HG03521 (cell line): ENCODE results near the gene RPRD2.
A peak's percentile ranks its signal among the peaks of the same experiment; 100 is the strongest.
"Not testable (repeated sequence)": the region's sequence is repeated elsewhere in the genome, so short reads cannot be mapped to it uniquely, and the experiment has no call there.

Source experiments
- ATAC-seq: cut with Tn5 transposase; IDR thresholded peaks from one replicate; pipeline ENCODE4 v1.9.1; 2021; ENCODE audit warnings: mild to moderate bottlenecking, moderate library complexity; ENCODE audit not compliant: unreplicated experiment

RPRD2 gene

DNA sequence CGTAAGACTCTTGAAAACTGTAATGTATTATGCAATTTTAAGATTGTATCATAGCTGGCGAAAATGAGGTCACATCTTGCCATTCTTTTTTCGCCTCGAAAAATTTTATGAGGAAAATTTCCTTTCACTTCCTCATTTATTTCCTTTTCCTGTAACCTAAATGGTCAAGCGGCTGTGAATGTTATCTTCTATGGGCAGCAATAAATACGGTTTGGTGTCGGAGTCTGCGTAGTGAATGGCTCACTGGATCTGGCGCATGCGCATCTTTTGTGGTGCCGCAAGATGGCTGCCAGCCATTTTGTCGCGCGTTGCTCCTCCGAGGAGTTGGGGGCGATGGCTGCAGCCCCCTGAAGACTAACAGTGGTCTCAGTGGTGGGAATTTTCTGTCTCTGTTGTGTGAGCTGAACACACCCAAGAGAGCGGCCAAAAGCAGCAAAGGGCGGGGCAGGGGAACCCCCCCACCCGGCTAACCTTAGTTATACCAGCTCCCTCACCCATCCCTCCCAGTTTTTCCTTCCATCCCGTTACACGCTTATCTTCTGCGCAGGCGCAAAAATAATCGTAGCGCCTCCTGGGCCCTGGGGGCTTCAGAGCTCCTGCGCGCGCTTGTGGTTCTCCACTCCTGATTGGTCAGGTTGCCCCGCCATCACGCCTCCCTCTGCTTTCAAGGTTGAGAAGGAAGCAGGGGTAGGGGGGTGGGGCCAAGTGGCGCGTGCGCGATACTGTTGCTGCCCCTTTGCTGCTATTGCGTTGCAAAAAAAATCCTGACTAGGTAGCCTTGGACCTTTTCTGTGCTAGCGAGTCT is at the start of gene RPRD2:
TSS of gene RPRD2 (plus strand) at position 722 of the 805 bp plus-strand sequence. CDS start 568 bp downstream, outside the sequence.
- ATAC-seq = peak; percentile 85

DNA sequence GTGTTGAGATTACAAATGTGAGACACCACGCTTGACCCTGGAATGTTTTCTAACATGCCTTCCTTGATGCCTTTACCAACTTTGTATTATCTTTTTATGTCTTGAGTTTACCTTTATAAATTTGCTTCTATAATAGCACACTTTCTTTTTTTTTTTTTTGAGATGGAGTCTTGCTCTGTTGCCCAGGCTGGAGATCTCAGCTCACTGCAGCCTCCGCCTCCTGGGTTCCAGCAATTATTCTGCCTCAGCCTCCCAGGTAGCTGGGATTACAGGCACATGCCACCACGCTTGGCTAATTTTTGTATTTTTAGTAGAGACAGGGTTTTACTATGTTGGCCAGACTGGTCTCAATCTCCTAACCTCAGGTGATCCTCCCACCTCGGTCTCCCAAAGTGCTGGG is 49.3 kb upstream of the RPRD2 start:
- not testable (repeated sequence) for ATAC-seq

DNA sequence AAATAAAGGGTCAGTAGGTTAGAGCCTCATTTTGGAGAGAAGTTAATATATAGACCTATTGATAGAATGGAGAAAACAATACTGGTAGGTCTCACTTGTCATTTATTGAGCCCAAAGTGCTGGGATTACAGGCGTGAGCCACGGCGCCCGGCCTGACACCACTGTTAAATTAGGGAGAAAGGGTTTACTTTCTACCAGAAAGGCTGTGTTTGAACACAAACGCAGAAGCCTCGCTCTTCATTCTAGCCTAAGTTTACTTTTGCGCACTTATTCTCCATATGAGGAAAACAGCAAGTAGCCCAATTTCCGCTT is 43.3 kb upstream of the RPRD2 start:
- no peak for ATAC-seq

DNA sequence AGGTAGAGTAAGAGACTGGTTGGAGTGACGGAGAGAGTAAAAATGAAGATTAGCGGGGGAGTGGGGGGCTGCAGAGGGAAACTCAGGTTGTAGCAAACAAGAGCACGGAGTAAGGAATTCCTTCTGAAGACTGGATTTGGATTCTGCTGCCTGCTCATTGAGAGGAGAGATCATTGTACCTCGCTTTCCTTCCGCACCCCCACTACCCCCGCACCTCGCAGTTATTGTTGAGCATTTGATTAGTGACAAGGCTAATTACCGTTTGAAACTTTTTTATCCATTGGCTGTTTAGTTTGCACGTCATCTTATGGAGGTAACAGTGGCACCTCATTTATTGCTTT is 42.2 kb upstream of the RPRD2 start:
- ATAC-seq = no peak

DNA sequence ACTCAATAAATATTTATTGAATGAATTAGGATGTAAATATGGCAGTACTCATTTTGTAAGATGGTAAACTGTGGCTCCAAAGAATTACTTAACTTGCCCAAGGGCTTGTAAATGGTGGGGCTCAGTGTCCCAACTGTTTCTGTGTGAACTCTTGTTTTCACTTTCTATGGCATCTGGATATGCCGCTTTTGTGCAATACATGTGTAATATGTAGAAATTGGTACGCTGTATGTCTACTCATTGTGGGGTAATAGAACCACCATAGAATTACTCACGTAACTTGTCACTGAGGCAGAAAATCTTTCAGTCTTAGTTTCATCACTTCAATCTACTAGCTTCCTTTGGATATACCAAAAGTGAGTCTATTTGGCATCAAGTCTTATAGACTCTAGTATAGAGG is 41.6 kb upstream of the RPRD2 start:
- ATAC-seq = no peak

DNA sequence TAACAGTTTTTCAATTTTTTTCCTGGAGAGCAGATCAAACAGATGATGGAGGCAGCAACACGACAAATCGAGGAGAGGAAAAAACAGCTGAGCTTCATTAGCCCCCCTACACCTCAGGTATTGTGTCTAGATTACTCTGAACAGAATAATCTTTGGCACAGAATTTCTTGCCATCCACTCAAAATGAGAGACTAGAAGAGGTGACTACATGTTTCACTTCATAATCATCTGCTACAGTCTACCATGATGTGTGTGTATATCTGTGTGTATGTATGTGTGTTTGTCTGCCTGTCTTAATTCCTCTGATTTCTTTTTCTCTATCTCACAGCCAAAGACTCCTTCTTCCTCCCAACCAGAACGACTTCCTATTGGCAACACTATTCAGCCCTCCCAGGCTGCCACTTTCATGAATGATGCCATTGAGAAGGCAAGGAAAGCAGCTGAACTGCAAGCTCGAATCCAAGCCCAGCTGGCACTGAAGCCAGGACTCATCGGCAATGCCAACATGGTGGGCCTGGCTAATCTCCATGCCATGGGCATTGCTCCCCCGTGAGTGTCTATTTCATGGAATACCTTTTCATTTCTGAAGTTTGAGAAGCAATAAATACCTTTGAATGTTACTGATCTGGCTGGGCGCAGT is 31.2 kb upstream of the RPRD2 start:
- no peak for ATAC-seq

DNA sequence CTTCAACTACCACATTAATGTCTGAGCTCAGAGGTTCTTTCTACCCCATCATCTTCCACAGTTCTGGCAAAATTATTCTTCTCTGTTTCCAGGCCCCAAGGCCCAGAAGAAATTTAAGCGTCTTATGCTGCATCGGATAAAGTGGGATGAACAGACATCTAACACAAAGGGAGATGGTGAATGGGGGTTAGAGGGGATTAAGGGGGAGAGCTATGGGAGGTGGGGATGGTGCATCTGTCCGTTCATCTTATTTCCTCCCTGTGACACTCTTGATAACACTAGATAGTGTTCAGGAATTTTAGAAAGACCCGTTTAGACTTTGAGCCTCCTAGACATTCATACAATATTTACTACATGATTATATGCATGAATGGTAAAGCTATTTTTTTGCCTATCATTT is 17.6 kb upstream of the RPRD2 start:
- no peak for ATAC-seq

DNA sequence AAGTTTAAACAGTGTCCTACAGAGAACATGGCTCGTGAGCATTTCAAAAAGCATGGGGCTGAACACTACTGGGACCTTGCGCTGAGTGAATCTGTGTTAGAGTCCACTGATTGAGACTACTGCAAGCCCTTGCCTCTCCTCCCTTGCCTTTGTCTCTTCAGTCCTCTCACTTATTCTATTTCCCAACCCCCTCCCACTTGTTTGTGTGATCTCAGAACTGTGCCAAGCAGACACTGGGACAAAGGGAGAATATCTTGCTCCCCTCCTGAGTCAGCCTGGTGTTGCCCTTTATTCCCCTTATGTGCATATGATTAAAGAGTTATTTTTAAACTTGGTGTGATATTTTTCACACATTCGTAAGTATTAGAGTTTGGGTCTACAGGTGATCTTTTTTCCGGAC is 11.1 kb upstream of the RPRD2 start:
- ATAC-seq = no peak

DNA sequence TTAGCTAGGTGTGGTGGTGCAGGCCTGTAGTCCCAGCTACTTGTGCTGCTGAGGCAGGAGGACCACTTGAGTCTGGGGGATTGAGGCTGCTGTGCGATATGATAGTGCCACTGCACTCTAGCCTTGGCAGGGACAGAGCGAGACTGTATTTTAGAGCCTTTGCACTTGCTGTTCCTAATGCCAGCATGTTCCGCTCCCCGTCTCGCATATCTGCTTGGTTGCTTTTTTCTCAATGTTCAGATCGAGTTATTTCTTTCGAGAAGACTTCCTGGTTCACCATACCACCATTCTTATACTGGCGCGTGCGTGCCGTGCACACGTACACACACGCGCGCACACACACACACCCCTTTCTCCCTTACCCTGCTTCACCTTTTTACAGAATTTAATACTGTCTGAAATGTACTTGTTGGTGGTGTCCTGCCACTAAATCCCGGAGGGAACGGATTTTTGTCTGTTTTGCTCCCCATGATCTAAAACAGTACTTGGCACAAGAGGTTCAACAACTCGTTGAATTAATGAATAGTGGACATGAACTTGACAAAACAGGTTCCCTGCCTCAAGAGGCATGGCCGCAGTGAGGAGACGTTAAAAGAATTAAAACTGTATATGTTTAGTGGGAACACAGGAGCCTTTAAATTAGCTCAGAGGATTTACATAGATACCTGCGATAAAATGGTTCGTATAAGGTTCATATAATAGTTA is 1.1 kb upstream of the RPRD2 start:
- no peak for ATAC-seq

DNA sequence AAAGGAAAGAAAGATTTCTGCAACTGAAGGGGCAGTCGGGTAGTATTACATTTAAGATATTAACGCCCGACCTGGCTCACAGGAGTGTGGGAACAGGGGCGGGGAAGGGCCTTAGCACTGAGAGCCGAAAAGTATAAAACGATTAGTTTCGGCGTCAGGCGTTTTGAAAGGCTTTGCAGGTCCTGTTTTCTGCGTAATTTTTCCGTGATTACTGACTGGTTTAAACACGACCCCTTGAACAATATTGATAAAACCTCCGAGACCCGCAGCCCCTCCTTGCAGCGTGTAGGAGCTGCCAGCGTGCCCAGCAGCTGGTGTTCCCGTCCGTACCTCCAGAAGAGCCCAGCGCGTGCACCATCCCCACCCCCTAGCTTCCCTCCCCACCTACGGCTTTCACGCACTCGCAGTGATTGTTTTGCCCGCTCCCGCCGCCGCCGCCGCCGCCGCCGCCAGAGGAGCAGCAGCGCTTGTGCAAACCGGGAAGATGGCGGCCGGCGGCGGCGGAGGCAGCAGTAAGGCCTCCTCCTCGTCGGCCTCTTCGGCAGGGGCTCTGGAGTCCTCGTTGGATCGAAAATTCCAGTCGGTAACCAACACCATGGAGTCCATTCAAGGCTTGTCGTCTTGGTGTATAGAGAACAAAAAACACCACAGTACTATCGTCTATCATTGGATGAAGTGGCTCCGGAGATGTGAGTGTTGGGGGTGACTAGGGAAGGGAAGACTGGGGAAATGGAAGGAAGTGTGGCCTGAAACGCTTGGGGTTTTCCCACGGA is 470 bp downstream of the RPRD2 start:
- ATAC-seq = peak; percentile 17

DNA sequence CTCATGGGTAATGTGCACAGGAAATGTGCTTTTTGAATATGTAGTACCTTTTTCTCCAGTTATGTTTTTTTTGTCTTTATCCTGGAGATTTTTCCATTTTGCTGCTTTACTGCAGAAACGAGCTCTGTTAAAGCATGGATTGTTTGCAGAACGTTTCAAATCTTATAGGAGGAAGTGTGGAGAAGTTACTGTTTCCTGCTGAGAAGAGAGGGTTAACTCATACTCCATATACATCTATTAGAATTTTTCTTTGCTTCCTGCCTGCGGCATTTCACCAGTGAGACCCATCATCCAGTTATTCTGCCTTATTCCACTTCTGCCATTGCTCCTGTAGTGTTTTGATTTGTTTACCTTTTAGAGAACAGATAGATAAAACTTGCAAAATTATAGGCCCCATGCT is 2.0 kb downstream of the RPRD2 start:
- no peak for ATAC-seq

DNA sequence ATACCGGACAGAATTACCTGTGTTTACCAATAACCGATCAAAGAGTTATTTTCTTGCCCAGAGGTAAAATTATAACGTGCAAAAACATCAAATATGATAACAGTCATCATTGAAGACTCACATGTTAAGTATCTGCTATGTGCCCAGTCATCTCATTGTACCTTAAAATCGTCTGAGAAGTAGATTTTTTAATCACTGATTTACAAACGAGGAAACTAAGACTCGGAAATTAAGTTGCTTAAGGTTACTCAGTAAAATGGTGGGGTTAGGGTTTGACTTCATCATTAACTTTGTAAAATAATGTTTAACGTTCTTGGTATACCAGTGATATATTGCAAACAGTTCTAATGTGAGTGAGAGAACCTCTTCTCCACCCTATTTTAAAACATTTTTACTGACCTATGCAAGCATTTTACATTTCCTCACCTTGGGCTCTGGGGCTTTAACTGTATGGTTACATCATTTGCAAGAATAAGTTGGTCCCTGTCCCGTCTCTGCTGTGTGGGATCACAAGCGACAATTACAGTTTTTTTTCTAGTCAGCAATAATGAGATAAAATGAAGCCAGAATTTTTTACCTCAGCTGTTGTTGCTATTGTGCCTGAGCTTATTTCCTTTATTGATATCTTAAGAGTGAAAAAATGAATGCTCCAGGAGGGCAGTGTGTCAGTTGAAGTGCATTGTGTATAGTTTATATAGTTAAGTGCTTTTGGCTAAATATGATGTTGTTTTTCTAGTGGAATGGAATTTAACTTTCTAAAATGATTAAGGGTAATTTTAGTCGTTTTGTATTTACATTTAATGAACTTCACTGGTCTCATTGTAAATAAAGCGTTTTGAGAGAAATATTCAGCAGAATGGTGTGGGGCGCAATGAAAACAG is 2.7 kb downstream of the RPRD2 start:
- no peak for ATAC-seq

DNA sequence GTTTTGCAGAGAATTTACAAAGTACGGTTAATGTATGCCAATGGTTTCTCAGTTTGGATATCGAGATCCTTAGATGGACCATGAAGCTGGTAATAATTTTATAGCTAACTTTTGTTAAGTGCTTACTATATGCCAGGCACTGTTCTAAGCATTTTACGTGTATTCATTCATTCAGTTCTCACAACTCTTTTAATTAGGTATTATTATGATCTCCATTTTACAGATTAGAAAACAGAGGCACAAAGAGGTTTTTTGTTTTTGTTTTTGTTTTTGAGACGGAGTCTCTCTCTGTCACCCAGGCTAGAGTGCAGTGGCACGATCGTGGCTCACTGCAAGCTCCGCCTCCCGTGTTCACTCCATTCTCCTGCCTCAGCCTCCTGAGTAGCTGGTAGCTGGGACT is 7.2 kb downstream of the RPRD2 start:
- ATAC-seq = no peak

DNA sequence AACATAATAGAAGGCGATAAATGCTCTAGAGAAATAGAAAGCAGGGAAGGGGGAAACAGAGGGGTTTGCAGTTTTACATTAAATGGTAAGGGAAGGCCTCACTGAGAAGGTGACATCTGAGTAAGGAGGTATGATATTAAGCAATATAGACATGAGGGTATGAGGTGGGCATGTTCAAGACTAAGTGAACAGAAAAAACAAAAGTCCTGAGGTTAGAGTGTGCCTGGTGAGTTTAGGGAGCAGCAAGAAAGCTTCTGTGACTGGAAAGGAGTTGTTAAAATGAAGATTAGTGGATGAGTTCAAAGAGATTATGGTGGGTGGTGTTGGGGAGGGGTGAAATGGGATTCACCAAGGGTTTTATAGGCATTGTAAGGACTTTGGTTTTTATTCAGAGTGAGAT is 8.6 kb downstream of the RPRD2 start:
- no peak for ATAC-seq

DNA sequence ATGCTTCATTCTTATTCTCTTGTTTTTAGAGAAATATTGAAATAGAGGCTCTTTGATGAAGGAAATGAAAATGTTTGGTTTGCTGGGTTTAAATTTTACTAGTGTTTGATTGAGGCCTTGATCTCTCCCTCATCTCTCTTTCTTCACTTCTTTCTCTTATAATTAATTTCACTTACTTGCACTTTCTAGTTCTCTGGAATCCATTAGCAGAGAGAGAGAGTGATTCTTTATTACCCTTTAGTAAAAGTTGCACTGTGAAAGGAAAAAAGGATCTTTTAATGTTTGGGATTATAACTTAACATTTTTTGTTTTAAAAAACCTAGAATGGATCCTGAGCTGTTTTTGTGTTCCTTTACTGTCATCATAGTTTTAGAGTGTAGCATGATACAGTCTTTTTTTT is 12.2 kb downstream of the RPRD2 start:
- ATAC-seq = no peak

DNA sequence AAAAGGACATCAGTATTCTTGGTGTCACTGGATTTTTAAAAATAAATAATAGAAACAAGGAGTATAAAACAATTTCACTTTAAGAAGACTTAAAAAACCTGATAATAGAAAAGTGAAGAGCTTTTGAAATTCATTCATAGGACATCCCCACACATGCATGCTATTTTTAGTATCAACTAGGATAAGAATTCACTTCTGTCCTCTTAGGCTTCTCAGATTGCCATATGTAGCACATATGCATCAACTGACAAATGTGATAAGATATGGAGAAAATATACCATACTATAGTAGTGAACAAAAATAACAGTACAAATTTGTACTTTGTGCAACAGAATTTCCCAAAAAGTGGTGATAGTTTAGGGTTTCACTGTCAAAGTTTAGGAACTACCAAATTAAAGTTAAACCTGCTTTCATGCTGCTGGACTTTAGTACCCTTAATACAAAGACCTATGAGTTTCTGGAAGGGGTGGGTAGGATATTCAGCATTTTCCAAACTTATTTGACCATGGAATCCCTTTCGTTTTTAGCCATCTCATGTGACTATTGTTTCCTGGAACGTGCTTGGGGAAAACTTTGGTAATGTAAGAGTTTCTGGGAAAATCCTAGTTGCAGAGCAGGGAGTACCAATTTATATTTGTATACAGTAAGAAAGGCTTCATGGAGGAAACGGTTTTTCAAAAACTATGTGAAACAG is 19.8 kb downstream of the RPRD2 start:
- ATAC-seq = no peak

DNA sequence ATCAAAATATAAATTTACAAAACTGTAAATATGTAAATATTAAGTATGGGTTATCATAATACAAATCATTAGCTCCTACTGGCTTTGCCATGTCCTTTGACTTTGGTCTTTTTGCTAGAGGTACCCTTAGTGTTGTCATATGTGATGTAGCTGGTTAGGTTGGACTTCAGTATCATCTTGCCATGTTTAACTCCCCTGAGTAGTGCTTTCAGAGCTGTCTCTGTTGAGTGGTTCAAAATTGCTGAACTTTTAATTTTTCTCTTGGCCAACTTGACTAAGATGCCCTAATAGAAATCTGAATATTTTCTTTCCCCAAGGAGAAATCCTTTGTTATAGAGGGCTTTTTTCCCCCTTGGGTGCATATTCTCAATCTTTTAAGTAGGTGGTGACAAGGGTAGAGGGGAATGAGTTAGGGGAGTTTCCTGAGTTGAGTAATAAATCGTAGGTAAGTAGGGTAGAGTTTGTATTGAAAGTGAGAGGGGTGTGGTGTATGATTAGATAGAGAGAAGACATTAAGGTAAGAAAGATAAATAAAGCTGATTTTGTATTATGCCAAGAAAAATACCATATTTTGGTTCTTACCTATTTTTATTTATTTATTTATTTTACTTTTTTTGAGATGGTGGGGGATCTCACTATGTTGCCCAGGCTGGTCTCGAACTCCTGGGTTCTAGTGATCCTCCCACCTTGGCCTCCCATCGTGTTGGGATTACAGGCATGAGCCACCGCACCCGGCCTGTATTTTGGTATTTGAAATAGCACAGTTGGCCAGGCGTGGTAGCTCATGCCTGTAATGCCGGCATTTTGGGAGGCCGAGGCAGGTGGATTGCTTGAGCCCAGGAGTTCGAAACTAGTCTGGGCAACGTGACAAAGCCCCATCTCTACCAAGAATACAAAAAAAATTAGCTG is 21.8 kb downstream of the RPRD2 start:
- no peak for ATAC-seq

DNA sequence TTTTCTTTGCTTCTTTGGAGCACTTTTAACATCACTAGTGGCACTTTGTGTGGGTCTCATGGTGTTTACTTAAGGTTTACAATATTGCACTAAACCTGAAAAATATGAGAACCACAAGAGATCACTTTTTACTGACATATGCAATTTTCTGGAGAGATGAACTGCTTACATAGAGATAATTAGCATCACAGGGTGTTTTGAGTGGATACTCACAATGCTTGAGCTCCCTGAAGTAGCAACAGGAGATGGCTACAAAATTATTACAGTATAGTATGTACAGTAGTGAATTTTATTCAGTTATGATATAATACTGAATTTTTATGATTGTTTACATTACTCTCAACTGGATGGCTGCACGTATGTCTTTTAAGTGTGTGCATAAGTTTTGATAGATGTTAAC is 22.6 kb downstream of the RPRD2 start:
- no peak for ATAC-seq

DNA sequence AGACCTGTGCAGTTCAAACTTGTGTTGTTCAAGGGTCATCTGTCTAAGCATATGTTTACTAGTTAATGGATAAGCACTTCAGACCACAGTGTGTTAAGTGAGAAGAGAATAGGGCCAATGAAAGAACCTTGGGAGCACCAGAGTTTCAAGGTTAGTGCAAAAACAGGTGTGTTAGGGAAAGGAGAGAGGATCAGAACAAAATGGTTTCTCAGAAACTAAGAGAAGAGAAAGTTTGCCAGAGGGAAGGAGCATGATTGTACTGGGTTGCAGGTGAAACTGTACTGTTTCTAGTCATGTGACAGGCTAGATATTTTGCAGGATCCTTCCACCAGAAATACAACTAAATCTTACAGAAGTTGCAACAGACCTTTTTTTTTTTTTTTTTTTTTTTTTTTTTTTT is 23.3 kb downstream of the RPRD2 start:
- ATAC-seq = no peak
